Measurements from ENCODE around the gene SPATA25.

DNA sequence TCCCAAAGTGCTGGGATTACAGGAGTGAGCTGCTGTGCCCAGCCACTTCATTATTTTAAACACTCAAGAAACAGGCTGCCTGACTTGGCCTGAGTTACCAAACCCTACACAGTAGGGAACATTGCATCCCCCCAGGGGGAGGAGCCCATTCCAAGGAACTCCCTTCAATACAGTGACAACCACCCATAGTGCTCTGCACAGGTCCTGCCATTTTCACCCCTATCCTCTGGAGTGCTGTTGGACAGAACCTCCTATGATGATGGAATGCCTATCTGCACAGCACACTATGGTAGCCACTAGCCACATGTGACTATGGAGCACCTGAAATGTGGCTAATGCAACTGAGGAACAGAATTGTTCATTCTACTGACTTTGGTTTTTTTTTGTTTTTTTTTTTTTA lies 42.0 kb downstream of the SPATA25 start:
- TF ChIP-seq EZH2phosphoT487 (conservative IDR thresholded peaks at IDR 0.05; ENCODE audit: low read length): no peak
- TF ChIP-seq, protein P1, sequence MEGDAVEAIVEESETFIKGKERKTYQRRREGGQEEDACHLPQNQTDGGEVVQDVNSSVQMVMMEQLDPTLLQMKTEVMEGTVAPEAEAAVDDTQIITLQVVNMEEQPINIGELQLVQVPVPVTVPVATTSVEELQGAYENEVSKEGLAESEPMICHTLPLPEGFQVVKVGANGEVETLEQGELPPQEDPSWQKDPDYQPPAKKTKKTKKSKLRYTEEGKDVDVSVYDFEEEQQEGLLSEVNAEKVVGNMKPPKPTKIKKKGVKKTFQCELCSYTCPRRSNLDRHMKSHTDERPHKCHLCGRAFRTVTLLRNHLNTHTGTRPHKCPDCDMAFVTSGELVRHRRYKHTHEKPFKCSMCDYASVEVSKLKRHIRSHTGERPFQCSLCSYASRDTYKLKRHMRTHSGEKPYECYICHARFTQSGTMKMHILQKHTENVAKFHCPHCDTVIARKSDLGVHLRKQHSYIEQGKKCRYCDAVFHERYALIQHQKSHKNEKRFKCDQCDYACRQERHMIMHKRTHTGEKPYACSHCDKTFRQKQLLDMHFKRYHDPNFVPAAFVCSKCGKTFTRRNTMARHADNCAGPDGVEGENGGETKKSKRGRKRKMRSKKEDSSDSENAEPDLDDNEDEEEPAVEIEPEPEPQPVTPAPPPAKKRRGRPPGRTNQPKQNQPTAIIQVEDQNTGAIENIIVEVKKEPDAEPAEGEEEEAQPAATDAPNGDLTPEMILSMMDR (IDR thresholded peaks at IDR 0.05; ENCODE audit: insufficient read depth, low read length, poor library complexity, severe bottlenecking): no peak
